ENCODE data around the gene SNX8.

SNX8 gene

GRCh38 chr7:2358968-2359527 lies 44.8 kb upstream of the SNX8 start:
- Histone ChIP-seq H3K4me3 (ENCODE audit: severe bottlenecking) (no peak overlapping the region), H3K9me3 (ENCODE audit: severe bottlenecking) (no peaks in the 10 kb centered on the region), H3K27me3 (ENCODE audit: insufficient read depth, poor library complexity, severe bottlenecking) (no peaks in the 10 kb centered on the region), H3K27ac (ENCODE audit: poor library complexity, severe bottlenecking) (no peak overlapping the region), H3K4me1 (ENCODE audit: insufficient read depth, poor library complexity, severe bottlenecking) (peaks cover 10% of the 10 kb centered on the region), H3K36me3 (ENCODE audit: low read depth) (peaks cover 82% of the 10 kb centered on the region)
- DNase-seq (ENCODE audit: low spot score) (no peak), ATAC-seq (ENCODE audit: low read depth) (no peak)
- no peak for TF ChIP-seq CTCF (IDR thresholded peaks at IDR 0.05; ENCODE audit: poor library complexity, severe bottlenecking)

DNA sequence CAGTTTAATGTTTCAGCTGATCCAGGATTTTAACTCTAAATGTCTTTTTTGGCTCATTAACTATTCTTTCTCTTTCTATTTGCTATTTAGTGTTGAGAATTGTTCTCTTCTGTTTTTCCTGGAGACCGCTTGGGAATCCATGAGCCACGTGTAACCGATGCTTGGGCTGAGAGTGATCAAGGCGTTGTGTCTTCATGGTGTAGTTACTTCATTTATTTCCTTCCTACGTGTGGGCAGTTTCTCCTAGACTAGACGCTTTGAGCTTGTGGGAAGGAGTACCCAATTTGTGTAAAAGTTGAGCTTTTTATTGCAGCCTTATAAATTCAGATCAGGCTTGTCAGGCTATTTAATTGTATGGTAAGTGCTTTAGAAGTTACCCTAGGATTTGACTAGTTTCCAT lies 43.3 kb upstream of the SNX8 start:
- DNase-seq (ENCODE audit: low spot score) (no peak), ATAC-seq (ENCODE audit: low read depth) (no peak)
- H3K4me3 ChIP-seq (ENCODE audit: severe bottlenecking) = no peak overlapping the region
- no peak for TF ChIP-seq CTCF (IDR thresholded peaks at IDR 0.05; ENCODE audit: poor library complexity, severe bottlenecking)
- no peaks in the 10 kb centered on the region for H3K27me3 ChIP-seq (ENCODE audit: insufficient read depth, poor library complexity, severe bottlenecking)
- no peaks in the 10 kb centered on the region for H3K9me3 ChIP-seq (ENCODE audit: severe bottlenecking)
- no peak overlapping the region for H3K27ac ChIP-seq (ENCODE audit: poor library complexity, severe bottlenecking)
- H3K36me3 ChIP-seq (ENCODE audit: low read depth) = peaks cover 67% of the 10 kb centered on the region
- H3K4me1 ChIP-seq (ENCODE audit: insufficient read depth, poor library complexity, severe bottlenecking) = peaks cover 14% of the 10 kb centered on the region

DNA sequence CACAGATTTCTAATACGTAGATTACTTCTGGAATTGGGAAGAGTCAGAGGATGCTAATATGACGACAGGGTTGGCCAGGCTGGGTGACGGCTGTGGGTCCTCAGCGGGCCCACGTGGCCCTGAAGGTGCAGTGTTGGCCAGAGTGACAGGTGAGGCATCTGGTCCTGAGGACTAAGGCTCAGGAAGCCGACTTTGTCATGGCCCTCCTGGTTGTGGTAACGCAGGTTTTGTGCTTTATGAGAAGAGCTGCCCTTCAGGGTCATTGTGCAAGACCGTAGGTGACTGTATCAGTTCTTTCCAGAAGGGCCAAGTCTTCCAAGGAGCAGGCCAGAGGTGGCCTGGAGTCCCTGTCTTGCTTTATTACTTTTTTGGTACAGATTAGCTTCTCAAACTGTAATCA lies 42.9 kb upstream of the SNX8 start:
- Histone ChIP-seq H3K9me3 (ENCODE audit: severe bottlenecking) (no peaks in the 10 kb centered on the region), H3K36me3 (ENCODE audit: low read depth) (peaks cover 63% of the 10 kb centered on the region), H3K27ac (ENCODE audit: poor library complexity, severe bottlenecking) (no peak overlapping the region), H3K4me1 (ENCODE audit: insufficient read depth, poor library complexity, severe bottlenecking) (peaks cover 14% of the 10 kb centered on the region), H3K27me3 (ENCODE audit: insufficient read depth, poor library complexity, severe bottlenecking) (no peaks in the 10 kb centered on the region), H3K4me3 (ENCODE audit: severe bottlenecking) (no peak overlapping the region)
- TF ChIP-seq CTCF (IDR thresholded peaks at IDR 0.05; ENCODE audit: poor library complexity, severe bottlenecking) = no peak
- DNase-seq (ENCODE audit: low spot score) (no peak), ATAC-seq (ENCODE audit: low read depth) (no peak)

DNA sequence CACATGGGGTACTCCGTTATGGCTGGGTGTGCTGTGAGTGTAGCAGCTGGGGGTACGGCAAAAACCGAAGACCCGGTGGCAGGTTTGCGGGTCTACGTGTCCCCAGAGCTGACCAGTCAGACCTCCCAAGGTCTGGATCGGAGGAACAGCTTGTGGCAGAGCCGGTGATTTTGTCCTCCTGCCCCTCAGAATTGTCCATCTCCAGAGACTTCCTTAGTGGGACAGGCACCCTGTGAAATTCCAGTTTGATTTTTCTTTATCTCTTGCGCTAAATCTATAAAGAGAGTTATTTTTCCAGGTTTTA lies 41.4 kb upstream of the SNX8 start:
- TF ChIP-seq CTCF (IDR thresholded peaks at IDR 0.05; ENCODE audit: poor library complexity, severe bottlenecking) = no peak
- no peak for DNase-seq (ENCODE audit: low spot score)
- peak overlapping the region; percentile 96 for H3K4me3 ChIP-seq (ENCODE audit: severe bottlenecking)
- ATAC-seq (ENCODE audit: low read depth) = no peak
- peaks cover 14% of the 10 kb centered on the region for H3K4me1 ChIP-seq (ENCODE audit: insufficient read depth, poor library complexity, severe bottlenecking)
- peak overlapping the region; percentile 87 for H3K27ac ChIP-seq (ENCODE audit: poor library complexity, severe bottlenecking)
- no peaks in the 10 kb centered on the region for H3K27me3 ChIP-seq (ENCODE audit: insufficient read depth, poor library complexity, severe bottlenecking)
- peaks cover 48% of the 10 kb centered on the region for H3K36me3 ChIP-seq (ENCODE audit: low read depth)
- H3K9me3 ChIP-seq (ENCODE audit: severe bottlenecking) = no peaks in the 10 kb centered on the region

GRCh38 chr7:2354939-2355704 lies 40.9 kb upstream of the SNX8 start:
- ATAC-seq (ENCODE audit: low read depth) (peak; percentile 2; the same call in 1 of the 3 replicates), DNase-seq (ENCODE audit: low spot score) (no peak)
- Histone ChIP-seq H3K36me3 (ENCODE audit: low read depth) (peaks cover 42% of the 10 kb centered on the region), H3K9me3 (ENCODE audit: severe bottlenecking) (no peaks in the 10 kb centered on the region), H3K4me3 (ENCODE audit: severe bottlenecking) (peak overlapping the region; percentile 96), H3K4me1 (ENCODE audit: insufficient read depth, poor library complexity, severe bottlenecking) (peaks cover 14% of the 10 kb centered on the region), H3K27ac (ENCODE audit: poor library complexity, severe bottlenecking) (peak overlapping the region; percentile 87), H3K27me3 (ENCODE audit: insufficient read depth, poor library complexity, severe bottlenecking) (no peaks in the 10 kb centered on the region)
- TF ChIP-seq CTCF (IDR thresholded peaks at IDR 0.05; ENCODE audit: poor library complexity, severe bottlenecking) = no peak

All from RWPE2 (cell line).